GM12801 (cell line): ENCODE data around the gene NARF.

Source experiments
- TF ChIP-seq, protein P1 (sequence below): IDR thresholded peaks from one replicate; pipeline ENCODE4 v1.5.1; 2011; ENCODE audit warnings: control low read depth; ENCODE audit not compliant: insufficient read length; ENCODE audit errors: extremely low read depth

The NARF gene

DNA sequence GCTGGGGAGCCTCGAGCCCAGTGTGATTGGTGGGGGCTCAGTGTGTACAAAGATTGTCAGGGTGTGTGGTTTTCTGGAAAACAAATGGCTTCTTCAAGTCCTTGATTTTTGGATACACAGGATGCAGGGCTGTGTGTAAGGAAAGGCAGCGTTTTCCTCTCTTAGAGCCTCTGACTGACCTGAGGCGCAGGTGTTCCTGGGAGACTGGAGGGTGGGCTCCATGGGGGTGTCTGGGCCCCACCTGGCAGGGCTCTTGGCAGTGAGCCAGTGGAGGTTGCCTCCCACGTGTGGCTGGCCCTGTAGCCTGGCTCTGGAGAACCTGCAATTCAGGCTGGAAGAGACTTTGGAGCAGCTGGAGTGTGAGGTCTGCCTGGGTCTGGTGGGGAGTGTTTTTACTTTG lies 66.0 kb downstream of the NARF start:
- TF ChIP-seq, protein P1, sequence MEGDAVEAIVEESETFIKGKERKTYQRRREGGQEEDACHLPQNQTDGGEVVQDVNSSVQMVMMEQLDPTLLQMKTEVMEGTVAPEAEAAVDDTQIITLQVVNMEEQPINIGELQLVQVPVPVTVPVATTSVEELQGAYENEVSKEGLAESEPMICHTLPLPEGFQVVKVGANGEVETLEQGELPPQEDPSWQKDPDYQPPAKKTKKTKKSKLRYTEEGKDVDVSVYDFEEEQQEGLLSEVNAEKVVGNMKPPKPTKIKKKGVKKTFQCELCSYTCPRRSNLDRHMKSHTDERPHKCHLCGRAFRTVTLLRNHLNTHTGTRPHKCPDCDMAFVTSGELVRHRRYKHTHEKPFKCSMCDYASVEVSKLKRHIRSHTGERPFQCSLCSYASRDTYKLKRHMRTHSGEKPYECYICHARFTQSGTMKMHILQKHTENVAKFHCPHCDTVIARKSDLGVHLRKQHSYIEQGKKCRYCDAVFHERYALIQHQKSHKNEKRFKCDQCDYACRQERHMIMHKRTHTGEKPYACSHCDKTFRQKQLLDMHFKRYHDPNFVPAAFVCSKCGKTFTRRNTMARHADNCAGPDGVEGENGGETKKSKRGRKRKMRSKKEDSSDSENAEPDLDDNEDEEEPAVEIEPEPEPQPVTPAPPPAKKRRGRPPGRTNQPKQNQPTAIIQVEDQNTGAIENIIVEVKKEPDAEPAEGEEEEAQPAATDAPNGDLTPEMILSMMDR: no peak

DNA sequence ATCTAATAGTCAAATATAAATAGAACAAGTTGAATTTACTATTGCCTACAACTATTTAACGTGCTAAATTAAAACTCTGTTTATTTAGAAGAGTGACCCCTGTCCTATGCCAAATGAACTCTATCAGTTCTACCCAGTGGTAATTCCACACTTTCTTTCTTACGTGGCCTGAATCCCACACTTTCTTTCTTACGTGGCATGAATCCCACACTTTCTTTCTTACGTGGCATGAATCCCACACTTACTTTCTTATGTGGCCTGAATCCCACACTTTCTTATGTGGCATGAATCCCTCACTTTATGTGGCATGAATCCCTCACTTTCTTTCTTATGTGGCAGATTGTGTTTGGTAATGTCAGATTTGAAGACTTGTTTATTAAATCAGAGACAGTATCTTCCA lies 67.2 kb downstream of the NARF start:
- TF ChIP-seq, protein P1: no peak

DNA sequence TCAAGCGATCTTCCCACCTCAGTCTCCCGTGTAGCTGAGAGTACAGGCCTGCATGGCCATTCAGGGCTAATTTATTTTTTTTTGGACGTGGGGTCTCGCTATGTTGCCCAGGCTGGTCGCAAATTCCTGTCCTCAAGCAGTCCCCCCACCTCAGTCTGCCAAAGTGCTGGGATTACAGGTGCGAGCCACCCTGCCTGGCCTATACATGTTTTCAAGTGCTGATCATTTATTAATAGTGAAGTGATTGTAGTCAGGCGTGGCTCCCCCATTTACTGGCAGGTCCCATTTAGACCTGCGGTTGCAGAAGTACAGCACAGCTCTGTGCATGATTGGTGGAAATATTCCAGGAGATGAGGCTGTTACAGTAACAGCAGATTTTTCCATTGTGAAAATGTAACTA lies 69.4 kb downstream of the NARF start:
- TF ChIP-seq, protein P1: no peak

DNA sequence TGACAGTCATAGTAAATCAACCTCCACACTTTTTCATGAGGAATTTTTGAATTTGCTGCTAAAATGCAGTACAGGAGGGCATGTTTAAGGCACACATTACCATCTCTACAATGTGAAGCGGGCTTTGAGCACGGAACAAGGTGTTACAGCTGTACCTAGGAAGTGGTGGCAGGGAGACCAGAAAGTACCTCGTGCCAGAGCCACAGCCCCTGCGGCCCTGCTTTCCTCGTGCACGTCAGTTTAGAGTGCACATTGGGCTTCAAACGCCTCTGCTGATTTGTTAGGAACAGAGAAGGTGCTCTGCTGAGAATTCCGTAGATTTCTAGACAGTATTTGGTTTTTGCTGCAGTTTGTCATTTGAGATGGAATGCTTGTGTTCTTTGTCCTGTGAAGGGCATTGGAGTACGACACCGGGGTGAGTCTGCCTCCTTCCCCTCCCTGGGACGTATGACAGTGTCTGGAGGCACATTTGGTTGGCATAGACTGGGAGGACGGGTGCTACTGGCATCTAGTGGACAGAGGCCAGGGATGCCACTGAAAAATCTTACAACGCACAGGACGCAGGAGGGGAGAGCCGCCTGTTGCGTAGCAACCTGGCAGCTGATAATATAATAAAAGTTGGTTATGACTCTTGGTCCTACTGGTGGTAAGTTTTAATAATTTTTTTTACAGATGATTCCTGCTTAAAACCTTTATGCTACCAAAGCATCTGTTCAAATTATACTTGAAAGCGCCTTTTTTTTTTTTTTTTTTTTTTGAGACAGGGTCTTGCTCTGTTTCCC lies 70.1 kb downstream of the NARF start:
- TF ChIP-seq, protein P1: no peak

DNA sequence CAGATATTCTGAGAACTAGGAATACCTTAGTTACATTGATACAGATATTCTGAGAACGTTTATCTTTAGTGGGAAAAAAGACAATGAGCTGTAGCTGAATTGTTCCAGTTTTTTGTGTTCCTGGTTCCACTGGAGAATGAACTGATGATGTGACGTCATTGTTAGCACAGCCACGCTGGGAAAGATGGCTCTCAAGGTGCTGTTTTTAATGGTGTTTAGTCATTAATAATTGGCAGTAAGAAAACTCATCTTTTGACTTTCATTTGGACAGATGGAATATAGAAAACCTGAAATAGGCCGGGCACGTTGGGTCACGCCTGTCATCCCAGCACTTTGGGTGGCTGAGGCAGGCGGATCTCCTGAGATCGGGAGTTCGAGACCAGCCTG lies 71.4 kb downstream of the NARF start:
- TF ChIP-seq, protein P1: no peak

DNA sequence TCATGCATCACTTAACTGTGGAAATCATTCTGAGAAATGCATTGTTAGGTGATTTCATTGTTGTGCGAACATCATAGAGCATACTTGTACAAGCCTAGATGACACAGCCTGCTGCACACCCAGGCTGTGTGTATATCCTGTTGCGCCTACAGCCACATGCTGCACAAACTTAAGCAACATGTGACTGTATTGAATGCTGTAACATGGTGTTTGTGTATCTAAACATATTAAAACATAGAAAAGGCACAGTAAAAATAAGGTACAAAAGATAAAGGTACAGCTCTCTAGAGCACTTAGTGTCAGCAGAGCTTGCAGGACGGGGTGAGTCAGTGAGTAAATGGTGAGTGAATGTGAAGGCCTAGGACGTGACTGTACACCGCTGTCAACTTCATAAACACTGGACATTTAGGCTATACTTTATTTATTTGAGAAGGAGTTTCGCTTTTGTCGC lies 72.9 kb downstream of the NARF start:
- TF ChIP-seq, protein P1: no peak

DNA sequence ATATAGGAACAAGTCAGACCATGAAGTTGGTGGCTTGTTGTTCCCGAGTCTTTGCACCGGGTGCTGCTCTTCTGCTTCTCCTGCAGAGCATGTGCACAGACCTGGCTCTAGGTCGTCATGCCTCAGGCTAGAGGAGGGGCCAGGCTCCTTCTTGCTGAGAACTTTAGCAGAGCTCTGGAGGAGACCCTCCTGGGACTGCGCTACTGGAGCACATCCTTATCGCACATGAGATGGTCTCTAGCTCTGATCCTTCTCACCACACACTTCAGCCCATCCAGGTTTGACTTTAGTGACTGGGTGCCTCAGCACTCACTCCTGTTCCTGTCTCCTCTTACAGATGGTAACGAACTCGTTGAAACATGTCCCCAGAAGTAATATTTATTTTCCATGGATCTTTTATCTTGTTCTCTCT lies 75.9 kb downstream of the NARF start:
- TF ChIP-seq, protein P1: no peak
